H1 (cell line): Measurements from ENCODE around the gene CNOT2. TPM values are rescaled to one million over a fixed set of nuclear protein-coding genes. Genes with fewer than 3 reads are reported as not detected.

ENCODE experiments used
- CTCF ChIA-PET: fragments of 300-600 bp; sonication (Branson Sonifier 250); formaldehyde crosslinking; loops from one replicate; lab custom pipeline; 2021; ENCODE audit not compliant: partially characterized antibody; lab: Charles Lee
- POLR2A ChIA-PET: fragments of 300-600 bp; sonication (Branson Sonifier 250); formaldehyde crosslinking; loops from one replicate; lab custom pipeline; 2021; ENCODE audit warnings: inconsistent platforms; ENCODE audit not compliant: partially characterized antibody; lab: Charles Lee
- DNase-seq, 2 experiments: peaks; one replicate each; pipeline versions ENCODE4 v3.0.0 to v3.0.0-alpha.2; 2010 to 2022; ENCODE audit warnings: low spot score in 2 of 2, low read depth in 1 of 2, mixed read lengths in 1 of 2
- FAIRE-seq: peaks from 2 replicates; lab custom pipeline; 2011; peaks lifted over from hg19 to GRCh38; lab: Jason Lieb, UNC
- H2AFZ ChIP-seq: 2 replicates; pipeline ENCODE4 v1.8.1; 2012; ENCODE audit warnings: low read length, inconsistent platforms
- H2AK5ac ChIP-seq: 2 replicates; pipeline ENCODE4 v1.6.1; 2013; ENCODE audit warnings: low read depth, low read length
- H2BK120ac ChIP-seq: replicated peaks from 2 replicates; pipeline ENCODE3; 2013; ENCODE audit warnings: low read depth, low read length, inconsistent platforms
- H2BK12ac ChIP-seq: 2 replicates; pipeline ENCODE4 v1.6.1; 2013; ENCODE audit warnings: low read depth, low read length
- H2BK15ac ChIP-seq: 2 replicates; pipeline ENCODE4 v1.6.1; 2013; ENCODE audit warnings: low read length
- H2BK20ac ChIP-seq: 2 replicates; pipeline ENCODE4 v1.6.1; 2013; ENCODE audit warnings: low read length
- H2BK5ac ChIP-seq: 2 replicates; pipeline ENCODE4 v1.6.1; 2013; ENCODE audit warnings: low read depth, low read length
- H3K14ac ChIP-seq: 2 replicates; pipeline ENCODE4 v1.6.1; 2013; ENCODE audit warnings: inconsistent platforms; ENCODE audit not compliant: insufficient read length
- H3K18ac ChIP-seq: 2 replicates; pipeline ENCODE4 v1.6.1; 2013; ENCODE audit warnings: low read length; ENCODE audit errors: extremely low read depth
- H3K23ac ChIP-seq: 2 replicates; pipeline ENCODE4 v1.6.1; 2013; ENCODE audit warnings: inconsistent platforms; ENCODE audit not compliant: insufficient read length
- H3K23me2 ChIP-seq: 2 replicates; pipeline ENCODE4 v1.6.1; 2013; ENCODE audit warnings: low read depth, low read length
- H3K27ac ChIP-seq: 2 replicates; pipeline ENCODE4 v1.6.1; 2011; ENCODE audit warnings: low read depth, low read length, inconsistent platforms
- H3K27me3 ChIP-seq, 4 experiments: replicated peaks in 1 of 4; 1 replicate in 1 of 4; 2 replicates in 3 of 4; pipeline versions ENCODE4 v1.6.1 to v1.8.1; 2011 to 2013; ENCODE audit warnings: low read length in 3 of 4, mild to moderate bottlenecking in 3 of 4, inconsistent platforms in 2 of 4, mixed read lengths in 2 of 4, moderate library complexity in 1 of 4; ENCODE audit not compliant: control insufficient read depth in 3 of 4, insufficient read depth in 3 of 4; ENCODE audit errors: extremely low read depth in 1 of 4
- H3K36me3 ChIP-seq, 4 experiments: 2 replicates each; pipeline versions ENCODE4 v1.6.1 to v1.8.1; 2011 to 2013; ENCODE audit warnings: mild to moderate bottlenecking in 4 of 4, low read length in 3 of 4, moderate library complexity in 2 of 4, control low read depth in 1 of 4, inconsistent platforms in 1 of 4; ENCODE audit not compliant: insufficient read depth in 4 of 4, control insufficient read depth in 2 of 4
- H3K4ac ChIP-seq: replicated peaks from 2 replicates; pipeline ENCODE3; 2013; ENCODE audit warnings: low read length, low read depth, mixed read lengths, inconsistent platforms; ENCODE audit not compliant: insufficient read length
- H3K4me1 ChIP-seq, 4 experiments: replicated peaks in 1 of 4; 1 replicate in 1 of 4; 2 replicates in 3 of 4; pipeline versions ENCODE4 v1.6.1 to v1.8.1; 2011 to 2013; ENCODE audit warnings: low read length in 3 of 4, inconsistent platforms in 2 of 4, mixed read lengths in 1 of 4; ENCODE audit not compliant: insufficient read depth in 4 of 4, control insufficient read depth in 3 of 4
- H3K4me2 ChIP-seq, 2 experiments: 2 replicates each; pipeline versions ENCODE4 v1.6.1 to v1.8.1; 2011 to 2013; ENCODE audit warnings: low read depth in 2 of 2, low read length in 2 of 2, control low read depth in 1 of 2, inconsistent platforms in 1 of 2, mild to moderate bottlenecking in 1 of 2; ENCODE audit not compliant: insufficient read depth in 1 of 2
- H3K4me3 ChIP-seq, 4 experiments: fragments of 200-600, 300-600 bp in 1 of 4; sonication (generic), shearing (Covaris generic), sonication (Bioruptor Twin) in 1 of 4; 2 replicates each; pipeline versions ENCODE4 v1.5.1 to v1.8.1; 2011 to 2016; ENCODE audit warnings: low read length in 4 of 4, low read depth in 3 of 4, control low read depth in 2 of 4, inconsistent platforms in 2 of 4, mild to moderate bottlenecking in 2 of 4, mixed read lengths in 1 of 4, moderate library complexity in 1 of 4; ENCODE audit not compliant: insufficient read depth in 2 of 4; ENCODE audit errors: extremely low read depth in 1 of 4
- H3K56ac ChIP-seq: replicated peaks from 2 replicates; pipeline ENCODE3; 2013; ENCODE audit warnings: low read depth, mild to moderate bottlenecking, mixed read lengths, low read length, inconsistent platforms; ENCODE audit not compliant: insufficient read length
- H3K79me1 ChIP-seq: 2 replicates; pipeline ENCODE4 v1.6.1; 2013; ENCODE audit warnings: low read depth, low read length, control low read depth
- H3K79me2 ChIP-seq, 2 experiments: 2 replicates each; pipeline versions ENCODE4 v1.6.1 to v1.8.1; 2012 to 2013; ENCODE audit warnings: low read length in 2 of 2, mild to moderate bottlenecking in 2 of 2, inconsistent platforms in 1 of 2; ENCODE audit not compliant: insufficient read depth in 2 of 2, control insufficient read depth in 1 of 2
- H3K9ac ChIP-seq, 4 experiments: replicated peaks in 1 of 4; 1 replicate in 1 of 4; 2 replicates in 3 of 4; pipeline versions ENCODE4 v1.6.1 to v1.8.1; 2011 to 2013; ENCODE audit warnings: low read depth in 3 of 4, low read length in 3 of 4, control low read depth in 2 of 4, mild to moderate bottlenecking in 2 of 4, moderate library complexity in 2 of 4, inconsistent platforms in 1 of 4; ENCODE audit errors: extremely low read depth in 1 of 4
- H3K9me3 ChIP-seq, 2 experiments: 2 replicates each; pipeline versions ENCODE4 v1.6.1 to v1.8.1; 2012 to 2013; ENCODE audit warnings: mild to moderate bottlenecking in 2 of 2, moderate library complexity in 2 of 2, control low read depth in 1 of 2, inconsistent platforms in 1 of 2, low read depth in 1 of 2, low read length in 1 of 2, mixed read lengths in 1 of 2; ENCODE audit not compliant: insufficient read depth in 2 of 2
- H4K20me1 ChIP-seq, 2 experiments: replicated peaks in 1 of 2; 2 replicates each; pipeline versions ENCODE3 to v1.8.1; 2011 to 2013; ENCODE audit warnings: inconsistent platforms in 2 of 2, low read length in 2 of 2, mild to moderate bottlenecking in 1 of 2; ENCODE audit not compliant: insufficient read depth in 2 of 2, control insufficient read depth in 1 of 2
- H4K5ac ChIP-seq: 2 replicates; pipeline ENCODE4 v1.6.1; 2013; ENCODE audit warnings: low read length, low read depth, mixed read lengths, inconsistent platforms; ENCODE audit not compliant: insufficient read length
- H4K8ac ChIP-seq: 2 replicates; pipeline ENCODE4 v1.8.0; 2013; ENCODE audit warnings: mild to moderate bottlenecking, moderate library complexity, low read length, inconsistent platforms; ENCODE audit not compliant: insufficient read depth; ENCODE audit errors: extremely low read depth
- H4K91ac ChIP-seq: replicated peaks from 2 replicates; pipeline ENCODE3; 2013; ENCODE audit warnings: low read length, mixed read lengths, inconsistent platforms; ENCODE audit not compliant: insufficient read length
- BRCA1 ChIP-seq: IDR thresholded peaks from 2 replicates; pipeline ENCODE4 v1.6.1; 2012; ENCODE audit warnings: low read depth, low read length, improper control_type of control experiment
- CBX8 ChIP-seq: fragments of 300-800, 300-1000 bp; sonication (generic); IDR thresholded peaks from 2 replicates; pipeline ENCODE4 v1.7.1; 2016; ENCODE audit warnings: low read depth, low read length, borderline replicate concordance
- EGR1 ChIP-seq: IDR thresholded peaks from 2 replicates; pipeline ENCODE4 v1.6.1; 2011; ENCODE audit warnings: low read depth, low read length, borderline replicate concordance
- HDAC6 ChIP-seq: IDR thresholded peaks from one replicate; pipeline ENCODE4 v1.7.1; 2012; ENCODE audit warnings: low read depth, mild to moderate bottlenecking, inconsistent platforms, low read length, moderate library complexity
- KDM1A ChIP-seq: fragments of 200-600, 300-600 bp; sonication (generic); IDR thresholded peaks from 2 replicates; pipeline ENCODE4 v1.7.1; 2016; ENCODE audit warnings: mild to moderate bottlenecking, low read length, borderline replicate concordance
- POLR2AphosphoS5 ChIP-seq: IDR thresholded peaks from 2 replicates; pipeline ENCODE4 v1.6.1; 2011; ENCODE audit warnings: low read depth, low read length
- RNF2 ChIP-seq: fragments of 200-900, 300-1000 bp; sonication (generic); IDR thresholded peaks from 2 replicates; pipeline ENCODE4 v1.7.1; 2016; ENCODE audit warnings: borderline replicate concordance, low read depth, mild to moderate bottlenecking, antibody characterized with exemption, low read length; ENCODE audit not compliant: poor library complexity, severe bottlenecking; ENCODE audit errors: missing control alignments
- SIRT6 ChIP-seq: IDR thresholded peaks from one replicate; pipeline ENCODE4 v1.7.1; 2012; ENCODE audit warnings: low read length, inconsistent platforms
- SIX5 ChIP-seq: IDR thresholded peaks from 2 replicates; pipeline ENCODE4 v1.6.1; 2011; ENCODE audit warnings: mild to moderate bottlenecking, low read depth, low read length
- SP1 ChIP-seq: IDR thresholded peaks from 2 replicates; pipeline ENCODE4 v1.6.1; 2011; ENCODE audit warnings: low read depth, low read length
- SP2 ChIP-seq: IDR thresholded peaks from 2 replicates; pipeline ENCODE4 v1.6.1; 2012; ENCODE audit warnings: mild to moderate bottlenecking, low read length, inconsistent platforms
- SP4 ChIP-seq: IDR thresholded peaks from 2 replicates; pipeline ENCODE4 v1.6.1; 2012; ENCODE audit warnings: low read length, inconsistent platforms
- SRF ChIP-seq: IDR thresholded peaks from 2 replicates; pipeline ENCODE4 v1.6.1; 2011; ENCODE audit warnings: mild to moderate bottlenecking, low read depth, low read length, moderate library complexity
- TAF1 ChIP-seq: IDR thresholded peaks from 2 replicates; pipeline ENCODE4 v1.6.1; 2011; ENCODE audit warnings: mild to moderate bottlenecking, low read depth, low read length
- WGBS, 2 experiments: shearing (Covaris generic) in 1 of 2; methylation state at CpG; one replicate each; pipeline versions ENCODE4 v1.1.6 to v1.1.7; 2013 to 2015; ENCODE audit warnings: low lambda C conversion rate in 2 of 2, mixed read lengths in 2 of 2, inconsistent platforms in 1 of 2, low coverage in 1 of 2, missing lambda C conversion rate in 1 of 2; ENCODE audit not compliant: insufficient replicate concordance in 2 of 2, insufficient coverage in 1 of 2, insufficient read length in 1 of 2; ENCODE audit errors: extremely low coverage in 1 of 2, missing lambda C conversion rate in 1 of 2; 5-methylcytosine and 5-hydroxymethylcytosine counted together
- polyA plus RNA-seq, 7 experiments: library from polyadenylated mRNA; depleted of rRNA in 3 of 7; stranded (reverse) in 5 of 7; unstranded in 2 of 7; fragments of >200 nt in 5 of 7; fragments of 200-250 nt in 2 of 7; gene quantifications; 1 replicate in 5 of 7; 2 replicates in 1 of 7; 4 replicates in 1 of 7; pipeline versions ENCODE4 v1.2.1 to v1.2.3, GENCODE V29; 2011 to 2013; ENCODE audit warnings: missing spikeins in 2 of 7, mixed read lengths in 2 of 7
- total RNA-seq: library from RNA; stranded (reverse); fragmentation: NEBNext Ultra II Directional; extraction: Animal tissue kit (Norgen Biotek cat#: 25700); gene quantifications from 2 replicates; pipeline ENCODE4 v1.2.1, GENCODE V29; 2021
- TF ChIP-seq, protein P1 (sequence below): IDR thresholded peaks from 2 replicates; pipeline ENCODE4 v1.6.1; 2012; ENCODE audit warnings: inconsistent platforms

CNOT2 gene
- total and polyA plus RNA-seq, 2 of the 8 experiments (the other 6 are each of a cell fraction or from before 2014, with no cell fraction given), result 61.2 to 64.8 TPM

DNA sequence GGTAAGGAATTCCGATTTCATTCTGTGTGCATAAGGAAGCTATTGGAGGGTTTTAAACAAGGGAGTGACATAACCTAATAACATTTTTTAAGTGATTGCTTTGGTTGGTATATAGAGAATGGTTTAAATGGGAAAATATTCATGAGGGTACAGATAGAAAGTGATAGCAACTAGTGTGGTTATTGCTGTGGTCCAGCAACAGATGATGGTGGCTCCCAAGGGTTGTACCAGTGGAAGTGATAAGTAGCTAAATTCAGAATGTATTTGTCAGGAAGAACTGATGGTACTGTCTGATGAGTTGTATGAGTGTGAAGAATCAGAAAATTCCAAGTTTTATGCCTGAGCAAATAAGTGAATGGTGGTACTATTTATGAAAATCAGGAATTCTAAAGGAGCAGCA lies 2.6 kb upstream of the CNOT2 start:
- H3K4me2 ChIP-seq, result no peak overlapping the region
- no peak overlapping the region for H4K91ac ChIP-seq
- H3K18ac ChIP-seq, result no peak overlapping the region
- no peak overlapping the region for H4K8ac ChIP-seq
- no peaks in the 10 kb centered on the region for H3K79me1 ChIP-seq
- no peak overlapping the region for H2BK5ac ChIP-seq
- H3K79me2 ChIP-seq, result peaks cover 10 to 47% of the 10 kb centered on the region in 2 experiments
- 81% methylated on average over 1 of the region's 1 CpG; no CpG with 5 or more reads in 1 of the 2 experiments for WGBS, 2 experiments
- no peak overlapping the region for H2AFZ ChIP-seq
- no peaks in the 10 kb centered on the region for H3K27me3 ChIP-seq
- no peak overlapping the region for H3K56ac ChIP-seq
- H3K9me3 ChIP-seq, result no peaks in the 10 kb centered on the region
- H3K4ac ChIP-seq, result no peak overlapping the region
- H4K5ac ChIP-seq, result no peak overlapping the region
- H3K4me1 ChIP-seq, result no peaks in the 10 kb centered on the region
- no peak overlapping the region for H2AK5ac ChIP-seq
- H3K9ac ChIP-seq, result no peak overlapping the region
- H2BK20ac ChIP-seq, result no peak overlapping the region
- FAIRE-seq (no peak), DNase-seq (no peak)
- H3K23me2 ChIP-seq, result peaks cover 8% of the 10 kb centered on the region
- H2BK15ac ChIP-seq, result no peak overlapping the region
- no peak overlapping the region for H3K23ac ChIP-seq
- no peak overlapping the region for H2BK12ac ChIP-seq
- no peak overlapping the region for H3K27ac ChIP-seq
- POLR2A ChIA-PET, result interaction anchor here (1.3 kb wide), 1 partner anchor 10 kb away, joined by 3 read pairs; no protein-coding TSS in a partner anchor
- peaks cover 0 to 2% of the 10 kb centered on the region in 2 experiments for H4K20me1 ChIP-seq
- H3K36me3 ChIP-seq, result peaks cover 0 to 37% (median 14%) of the 10 kb centered on the region in 4 experiments; a peak in 6 of 8 replicates
- no peak overlapping the region for H3K4me3 ChIP-seq
- H2BK120ac ChIP-seq, result no peak overlapping the region
- H3K14ac ChIP-seq, result no peak overlapping the region
- CTCF ChIA-PET, result interaction anchor here (0.5 kb wide), 1 partner anchor 1833 kb away, joined by 4 read pairs; no protein-coding TSS in a partner anchor
- no peak for TF ChIP-seq CBX8
- TF ChIP-seq POLR2AphosphoS5, result no peak
- no peak for TF ChIP-seq SRF
- TF ChIP-seq HDAC6, result no peak
- TF ChIP-seq EGR1, result no peak
- TF ChIP-seq SP1, result no peak
- no peak for TF ChIP-seq BRCA1
- TF ChIP-seq SIRT6, result no peak
- no peak for TF ChIP-seq SIX5
- TF ChIP-seq KDM1A, result no peak
- TF ChIP-seq SP2, result no peak
- no peak for TF ChIP-seq SP4
- TF ChIP-seq, protein P1, sequence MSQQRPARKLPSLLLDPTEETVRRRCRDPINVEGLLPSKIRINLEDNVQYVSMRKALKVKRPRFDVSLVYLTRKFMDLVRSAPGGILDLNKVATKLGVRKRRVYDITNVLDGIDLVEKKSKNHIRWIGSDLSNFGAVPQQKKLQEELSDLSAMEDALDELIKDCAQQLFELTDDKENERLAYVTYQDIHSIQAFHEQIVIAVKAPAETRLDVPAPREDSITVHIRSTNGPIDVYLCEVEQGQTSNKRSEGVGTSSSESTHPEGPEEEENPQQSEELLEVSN, result no peak
- TF ChIP-seq TAF1, result no peak
- TF ChIP-seq RNF2, result no peak
